Colonic mucosa (tissue), 4 donors: Measurements from ENCODE around the gene RHD. TPM values are rescaled to one million over a fixed set of nuclear protein-coding genes. Genes with fewer than 3 reads are reported as not detected.
A peak's percentile ranks its signal among the peaks of the same experiment; 100 is the strongest.
"Not testable (repeated sequence)": the region's sequence is repeated elsewhere in the genome, so short reads cannot be mapped to it uniquely, and the experiment has no call there.

Source experiments
- DNase-seq: peaks from one replicate; pipeline ENCODE4 v3.0.0-alpha.2; 2020
- H3K27ac ChIP-seq: fragments of 200-600 bp; one replicate; pipeline ENCODE4 v1.8.0; 2021
- H3K27me3 ChIP-seq: fragments of 200-600 bp; one replicate; pipeline ENCODE4 v1.8.0; 2021
- H3K36me3 ChIP-seq: fragments of 200-600 bp; one replicate; pipeline ENCODE4 v1.8.0; 2021
- H3K4me1 ChIP-seq: fragments of 200-600 bp; one replicate; pipeline ENCODE4 v1.8.0; 2021; ENCODE audit warnings: mild to moderate bottlenecking
- H3K4me3 ChIP-seq: fragments of 200-600 bp; one replicate; pipeline ENCODE4 v1.8.0; 2021
- H3K9ac ChIP-seq, 2 donors: one replicate each; pipeline ENCODE4 v1.7.0; 2013; ENCODE audit warnings: control low read depth in 2 of 2, low read depth in 2 of 2, low read length in 2 of 2
- H3K9me3 ChIP-seq: fragments of 200-600 bp; one replicate; pipeline ENCODE4 v1.8.0; 2021
- CTCF ChIP-seq: fragments of 200-600 bp; IDR thresholded peaks from one replicate; pipeline ENCODE4 v1.8.0; 2022; ENCODE audit warnings: antibody characterized with exemption, mild to moderate bottlenecking
- intact Hi-C: fragments of 100-400 bp; cut with DNase I; formaldehyde crosslinking; loops from one replicate; pipeline ENCODE4 v1.14.1; 2022
- total RNA-seq, 2 donors: library from RNA; stranded (reverse); fragmentation: NEBNext Ultra II Directional in 1 of 2; extraction: Animal tissue kit (Norgen Biotek cat#: 25700) in 1 of 2; gene quantifications; one replicate each; pipeline ENCODE4 v1.2.1, GENCODE V29; 2021
- donor health status: healthy.
- donor health status: DM: no; HTN: no; CAD: no.
- donor health status: DM: no; HTN: no; CAD: no.

RHD gene
- total RNA-seq, result under 1 TPM in 1 of 2 donors, not detected in 1; 0.10 TPM

GRCh38 chr1:25272238-25272637, at the start of gene RHD:
TSS of gene RHD (plus strand) at chr1:25272509. CDS start at chr1:25272548, 39 bp downstream.
- intact Hi-C loops, H3K27ac ChIP-seq, H3K9ac ChIP-seq, H3K36me3 ChIP-seq, DNase-seq, H3K4me1 ChIP-seq, H3K27me3 ChIP-seq, H3K9me3 ChIP-seq, H3K4me3 ChIP-seq: not testable (repeated sequence)

GRCh38 chr1:25222606-25223005, 49.7 kb upstream of the RHD start:
- H3K9me3 ChIP-seq, result no peaks in the 10 kb centered on the region
- intact Hi-C loops, result no loop called here
- H3K4me3 ChIP-seq, result no peak overlapping the region
- no peak overlapping the region for H3K27ac ChIP-seq
- no peak for TF ChIP-seq CTCF
- no peak for DNase-seq
- no peak overlapping the region for H3K9ac ChIP-seq
- H3K36me3 ChIP-seq, result peaks cover 11% of the 10 kb centered on the region
- no peaks in the 10 kb centered on the region for H3K4me1 ChIP-seq
- no peaks in the 10 kb centered on the region for H3K27me3 ChIP-seq

DNA sequence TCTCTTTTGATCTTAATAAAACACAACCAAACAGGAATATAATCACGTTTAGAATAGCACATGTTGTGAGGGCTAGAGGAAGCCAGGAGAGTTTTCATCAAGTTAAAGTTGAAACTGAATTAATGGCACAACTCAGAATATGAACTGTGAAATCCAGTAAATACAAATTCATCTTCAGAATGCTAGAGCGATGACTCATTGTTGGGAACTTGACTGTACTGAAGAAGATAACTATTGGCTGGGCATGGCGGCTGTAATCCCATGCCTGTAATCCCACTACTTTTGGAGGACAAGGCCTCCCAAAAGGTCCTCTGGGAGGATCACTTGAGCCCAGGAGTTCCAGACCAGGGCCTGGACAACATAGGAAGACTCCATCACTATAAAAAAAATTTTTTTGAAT, 48.8 kb upstream of the RHD start:
- H3K36me3 ChIP-seq, result peaks cover 18% of the 10 kb centered on the region
- H3K27me3 ChIP-seq, result no peaks in the 10 kb centered on the region
- H3K9ac ChIP-seq, result no peak overlapping the region
- no peaks in the 10 kb centered on the region for H3K9me3 ChIP-seq
- H3K4me3 ChIP-seq, result no peak overlapping the region
- no peak for DNase-seq
- intact Hi-C loops, result no loop called here
- no peak overlapping the region for H3K27ac ChIP-seq
- no peak for TF ChIP-seq CTCF
- H3K4me1 ChIP-seq, result no peaks in the 10 kb centered on the region

DNA sequence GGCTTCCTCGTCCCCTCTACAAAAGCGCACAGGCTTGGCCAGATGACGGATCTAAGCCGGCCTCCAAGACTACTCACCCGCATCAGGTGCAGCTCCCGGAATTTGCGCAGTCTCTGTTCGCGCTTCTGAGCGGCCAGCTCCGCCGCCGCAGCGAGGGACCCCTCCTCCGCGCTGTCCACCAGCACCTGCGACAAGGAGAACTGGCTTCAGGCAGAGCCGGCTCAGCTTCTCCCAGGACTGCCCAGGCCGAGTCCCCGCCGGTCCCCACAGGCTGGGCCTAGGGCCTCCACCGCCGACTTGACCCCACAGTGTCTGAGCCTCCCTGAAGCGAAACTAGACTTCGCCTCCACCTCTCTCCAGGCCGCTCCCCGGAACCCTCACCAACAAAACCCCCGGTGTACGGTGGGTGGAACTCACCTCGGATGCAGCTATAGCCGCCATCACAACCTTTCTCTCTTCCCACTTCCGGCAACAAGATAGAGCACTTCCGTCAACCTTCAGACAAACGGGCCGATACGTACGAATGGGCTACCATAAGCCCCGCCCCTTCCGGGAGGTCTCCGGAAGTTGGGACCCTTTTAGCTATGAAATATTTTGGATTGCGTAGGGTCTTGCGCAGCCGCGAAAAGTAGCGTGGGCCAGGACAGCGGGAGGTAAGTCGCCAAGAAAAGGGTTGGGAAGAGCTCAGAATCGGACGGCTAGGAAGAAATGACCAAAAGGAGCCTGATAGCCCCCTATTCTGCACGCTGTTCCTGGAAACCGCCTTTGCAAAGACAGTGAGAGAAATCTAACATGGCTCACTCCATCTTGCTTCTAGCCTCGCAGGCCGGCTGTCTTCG, 40.1 kb upstream of the RHD start, which contains the start of gene SYF2:
SYF2 (minus strand) TSS at position 476 of the 839 bp plus-strand sequence; CDS start at position 441, 35 bp downstream.
- peak within 1 kb of the TSS; percentile 96 for H3K27ac ChIP-seq
- peak within 1 kb of the TSS; percentile 85 to 98 for H3K9ac ChIP-seq
- no peak for TF ChIP-seq CTCF
- peaks cover 12% of the 10 kb centered on the region for H3K36me3 ChIP-seq
- intact Hi-C loops, result no loop called here
- no peaks in the 10 kb centered on the region for H3K27me3 ChIP-seq
- H3K4me3 ChIP-seq, result peak within 1 kb of the TSS; percentile 100
- peak; percentile 94 for DNase-seq
- no peaks in the 10 kb centered on the region for H3K9me3 ChIP-seq
- peaks cover 14% of the 10 kb centered on the region for H3K4me1 ChIP-seq

- Histone ChIP-seq H3K9me3 (no peaks in the 10 kb centered on the region), H3K4me1 (peaks cover 14% of the 10 kb centered on the region), H3K27ac (peak overlapping the region; percentile 96), H3K9ac (peak overlapping the region; percentile 75 to 98), H3K4me3 (peak overlapping the region; percentile 100), H3K36me3 (peaks cover 9% of the 10 kb centered on the region), H3K27me3 (no peaks in the 10 kb centered on the region)
- DNase-seq, result peak; percentile 93
- TF ChIP-seq CTCF, result no peak
- intact Hi-C loops, result no loop called here
These were observed 39.2 kb upstream of the RHD start for GRCh38 chr1:25232866-25233784.

GRCh38 chr1:25235411-25235810, 36.9 kb upstream of the RHD start:
- DNase-seq, H3K27ac ChIP-seq, intact Hi-C loops, H3K36me3 ChIP-seq, H3K4me3 ChIP-seq, H3K9me3 ChIP-seq, H3K9ac ChIP-seq, H3K27me3 ChIP-seq: not testable (repeated sequence)
- peaks cover 17% of the 10 kb centered on the region for H3K4me1 ChIP-seq

- H3K4me3 ChIP-seq, H3K27me3 ChIP-seq, H3K9ac ChIP-seq, H3K36me3 ChIP-seq, H3K27ac ChIP-seq, H3K9me3 ChIP-seq, DNase-seq, intact Hi-C loops: not testable (repeated sequence)
- peaks cover 18% of the 10 kb centered on the region for H3K4me1 ChIP-seq
These were observed 36.0 kb upstream of the RHD start for GRCh38 chr1:25236261-25236660.
